H1 (cell line): ENCODE results near the gene CYP2E1.

Experiments
- BRCA1 ChIP-seq: IDR thresholded peaks from 2 replicates; pipeline ENCODE4 v1.6.1; 2012; ENCODE audit warnings: low read depth, low read length, improper control_type of control experiment
- CREB1 ChIP-seq: IDR thresholded peaks from 2 replicates; pipeline ENCODE4 v1.6.1; 2012; ENCODE audit warnings: inconsistent platforms
- CTCF ChIP-seq, 3 experiments: IDR thresholded peaks; 1 replicate in 2 of 3; 2 replicates in 1 of 3; pipeline versions ENCODE4 v1.5.1 to v1.6.1; 2011; ENCODE audit warnings: low read length in 3 of 3, mild to moderate bottlenecking in 3 of 3, inconsistent platforms in 2 of 3, low read depth in 1 of 3, moderate library complexity in 1 of 3; ENCODE audit not compliant: insufficient read depth in 1 of 3; ENCODE audit errors: control extremely low read depth in 1 of 3
- EP300 ChIP-seq, 2 experiments: IDR thresholded peaks; 1 replicate in 1 of 2; 2 replicates in 1 of 2; pipeline ENCODE4 v1.6.1; 2011 to 2012; ENCODE audit warnings: low read depth in 2 of 2, low read length in 2 of 2, mild to moderate bottlenecking in 2 of 2, borderline replicate concordance in 1 of 2, inconsistent platforms in 1 of 2, moderate library complexity in 1 of 2
- EZH2 ChIP-seq: fragments of 200-600 bp; sonication (generic); IDR thresholded peaks from 2 replicates; pipeline ENCODE4 v1.7.1; 2012; ENCODE audit warnings: low read depth, mild to moderate bottlenecking, moderate library complexity, low read length, inconsistent platforms; ENCODE audit not compliant: severe bottlenecking
- JUND ChIP-seq: IDR thresholded peaks from 2 replicates; pipeline ENCODE4 v1.6.1; 2011; ENCODE audit warnings: mild to moderate bottlenecking, improper control_type of control experiment, low read length
- KDM5A ChIP-seq: fragments of 200-600 bp; IDR thresholded peaks from 2 replicates; pipeline ENCODE4 v1.7.1; 2012; ENCODE audit warnings: mild to moderate bottlenecking, low read length, inconsistent platforms, mixed read lengths
- POLR2A ChIP-seq, 2 experiments: IDR thresholded peaks; 1 replicate in 1 of 2; 2 replicates in 1 of 2; pipeline ENCODE4 v1.6.1; 2011; ENCODE audit warnings: low read depth in 2 of 2, low read length in 2 of 2, mild to moderate bottlenecking in 2 of 2; ENCODE audit errors: control extremely low read depth in 1 of 2
- POLR2AphosphoS5 ChIP-seq: IDR thresholded peaks from 2 replicates; pipeline ENCODE4 v1.6.1; 2011; ENCODE audit warnings: low read depth, low read length
- RAD21 ChIP-seq, 2 experiments: IDR thresholded peaks in 1 of 2; conservative IDR thresholded peaks in 1 of 2; 2 replicates each; pipeline ENCODE4 v1.6.1; 2011; ENCODE audit warnings: low read depth in 2 of 2, low read length in 2 of 2, improper control_type of control experiment in 1 of 2, inconsistent platforms in 1 of 2, mild to moderate bottlenecking in 1 of 2, moderate library complexity in 1 of 2
- SIN3A ChIP-seq, 2 experiments: IDR thresholded peaks in 1 of 2; conservative IDR thresholded peaks in 1 of 2; 2 replicates each; pipeline ENCODE4 v1.6.1; 2011 to 2012; ENCODE audit warnings: low read length in 2 of 2, improper control_type of control experiment in 1 of 2, low read depth in 1 of 2, mild to moderate bottlenecking in 1 of 2
- TEAD4 ChIP-seq: IDR thresholded peaks from 2 replicates; pipeline ENCODE4 v1.6.1; 2012; ENCODE audit warnings: low read depth, low read length, inconsistent platforms, mixed read lengths
- ZNF274 ChIP-seq: IDR thresholded peaks from 2 replicates; pipeline ENCODE4 v1.7.0; 2012; ENCODE audit warnings: low read length, borderline replicate concordance; ENCODE audit errors: extremely low read depth
- TF ChIP-seq, protein P1 (sequence below): IDR thresholded peaks from 2 replicates; pipeline ENCODE4 v1.6.1; 2011; ENCODE audit warnings: low read depth, mild to moderate bottlenecking, low read length; ENCODE audit not compliant: insufficient read depth

GRCh38 chr10:133567119-133567518 is 40.0 kb downstream of the CYP2E1 start:
- TF ChIP-seq JUND, result no peak
- no peak for TF ChIP-seq TEAD4
- TF ChIP-seq POLR2A (IDR thresholded peaks at IDR 0.05; ENCODE audit: control extremely low read depth in 1 of 2, low read depth in 2 of 2, low read length in 2 of 2), result no peak
- no peak for TF ChIP-seq POLR2AphosphoS5
- TF ChIP-seq CTCF (IDR thresholded peaks at IDR 0.05; ENCODE audit: control extremely low read depth in 1 of 3, insufficient read depth in 1 of 3, low read depth in 1 of 3, low read length in 3 of 3), result no peak
- TF ChIP-seq EP300 (IDR thresholded peaks at IDR 0.05; ENCODE audit: borderline replicate concordance in 1 of 2, low read depth in 2 of 2, low read length in 2 of 2), result no peak
- TF ChIP-seq, protein P1, sequence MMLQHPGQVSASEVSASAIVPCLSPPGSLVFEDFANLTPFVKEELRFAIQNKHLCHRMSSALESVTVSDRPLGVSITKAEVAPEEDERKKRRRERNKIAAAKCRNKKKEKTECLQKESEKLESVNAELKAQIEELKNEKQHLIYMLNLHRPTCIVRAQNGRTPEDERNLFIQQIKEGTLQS, result no peak
- no peak for TF ChIP-seq BRCA1
- no peak for TF ChIP-seq ZNF274
- no peak for TF ChIP-seq SIN3A (conservative IDR thresholded peaks at IDR 0.05 in 1 of 2, IDR thresholded peaks at IDR 0.05 in 1 of 2; ENCODE audit: low read depth in 1 of 2, low read length in 2 of 2)
- no peak for TF ChIP-seq CREB1
- no peak for TF ChIP-seq RAD21 (IDR thresholded peaks at IDR 0.05 in 1 of 2, conservative IDR thresholded peaks at IDR 0.05 in 1 of 2; ENCODE audit: low read depth in 2 of 2, low read length in 2 of 2)
- no peak for TF ChIP-seq EZH2
- TF ChIP-seq KDM5A, result no peak
